Lower leg skin (tissue), 4 donors: ENCODE results near the gene CNTLN. TPM values are rescaled to one million over a fixed set of nuclear protein-coding genes. Genes with fewer than 3 reads are reported as not detected.
"Not testable (repeated sequence)": the region's sequence is repeated elsewhere in the genome, so short reads cannot be mapped to it uniquely, and the experiment has no call there.

ENCODE experiments used
- DNase-seq, 2 donors: peaks; one replicate each; pipeline ENCODE4 v3.0.0-alpha.2; 2019; ENCODE audit warnings: low spot score in 2 of 2
- H3K4me3 ChIP-seq: fragments of 200-600 bp; sonication (generic); 2 replicates; pipeline ENCODE4 v1.5.1; 2017; ENCODE audit warnings: mild to moderate bottlenecking, low read depth; ENCODE audit not compliant: poor library complexity, severe bottlenecking
- CTCF ChIP-seq, 3 donors: fragments of 450-650 bp; IDR thresholded peaks; one replicate each; pipeline ENCODE4 v1.5.1; 2016; ENCODE audit warnings: antibody characterized with exemption in 3 of 3, mild to moderate bottlenecking in 3 of 3, moderate library complexity in 2 of 3
- POLR2A ChIP-seq, 2 donors: fragments of 450-650 bp; IDR thresholded peaks; one replicate each; pipeline ENCODE4 v1.6.1; 2016 to 2017; ENCODE audit warnings: antibody characterized with exemption in 2 of 2, mild to moderate bottlenecking in 1 of 2, moderate library complexity in 1 of 2
- WGBS, 2 donors: methylation state at CpG; one replicate each; pipeline ENCODE4 v1.1.5; 2018; 5-methylcytosine and 5-hydroxymethylcytosine counted together
- intact Hi-C: fragments of 100-400 bp; cut with DNase I; formaldehyde crosslinking; loops from one replicate; pipeline ENCODE4 v1.15.0; 2023; ENCODE audit warnings: low total_unique reads
- total RNA-seq, 4 donors: library from RNA; depleted of rRNA; stranded (reverse); fragments of >200 nt; gene quantifications; one replicate each; pipeline ENCODE4 v1.1.0, GENCODE V29; 2016

Gene CNTLN
- total RNA-seq, 4 donors from 2014 or later: 1.3 to 4.3 (median 3.7) TPM

- no peak overlapping the region for H3K4me3 ChIP-seq
- DNase-seq: no peak
- intact Hi-C loops: no loop called here
- WGBS, 2 donors: 44 to 46% methylated on average over 4 of the region's 4 CpGs
- no peak for TF ChIP-seq POLR2A (IDR thresholded peaks at IDR 0.05)
Observed at GRCh38 chr9:17519761-17520160, 384.9 kb downstream of the CNTLN start.

- intact Hi-C loops: no loop called here
- TF ChIP-seq POLR2A (IDR thresholded peaks at IDR 0.05) (no peak), CTCF (IDR thresholded peaks at IDR 0.05) (no peak)
- H3K4me3 ChIP-seq: no peak overlapping the region
- WGBS, 2 donors: 84 to 86% methylated on average over 5 of the region's 5 CpGs
- no peak for DNase-seq
Observed at GRCh38 chr9:17520268-17521064, 385.6 kb downstream of the CNTLN start.

- no peak for DNase-seq
- WGBS, 2 donors: 73 to 75% methylated on average over 3 of the region's 3 CpGs
- TF ChIP-seq POLR2A (IDR thresholded peaks at IDR 0.05): no peak
- no peak for TF ChIP-seq CTCF (IDR thresholded peaks at IDR 0.05)
- H3K4me3 ChIP-seq: no peak overlapping the region
- intact Hi-C loops: no loop called here
Observed at GRCh38 chr9:17521100-17521855, 386.4 kb downstream of the CNTLN start.

GRCh38 chr9:17526726-17527125 lies 391.9 kb downstream of the CNTLN start:
- H3K4me3 ChIP-seq, DNase-seq, intact Hi-C loops: not testable (repeated sequence)
- WGBS, 2 donors: 83 to 85% methylated on average over 7 of the region's 7 CpGs

- intact Hi-C loops: no loop called here
- no peak for TF ChIP-seq POLR2A (IDR thresholded peaks at IDR 0.05)
- no peak for TF ChIP-seq CTCF (IDR thresholded peaks at IDR 0.05)
- H3K4me3 ChIP-seq: no peak overlapping the region
- DNase-seq: no peak
Observed at GRCh38 chr9:17528859-17529258, 394.0 kb downstream of the CNTLN start.

- TF ChIP-seq POLR2A (IDR thresholded peaks at IDR 0.05): no peak
- no peak for TF ChIP-seq CTCF (IDR thresholded peaks at IDR 0.05)
- intact Hi-C loops: no loop called here
- 47 to 48% methylated on average over 10 of the region's 10 CpGs for WGBS, 2 donors
- H3K4me3 ChIP-seq: no peak overlapping the region
- no peak for DNase-seq
Observed at GRCh38 chr9:17531642-17532254, 396.9 kb downstream of the CNTLN start.
